ENCODE results near the gene TATDN2.
"Not testable (repeated sequence)": the region's sequence is repeated elsewhere in the genome, so short reads cannot be mapped to it uniquely, and the experiment has no call there.

The TATDN2 gene

DNA sequence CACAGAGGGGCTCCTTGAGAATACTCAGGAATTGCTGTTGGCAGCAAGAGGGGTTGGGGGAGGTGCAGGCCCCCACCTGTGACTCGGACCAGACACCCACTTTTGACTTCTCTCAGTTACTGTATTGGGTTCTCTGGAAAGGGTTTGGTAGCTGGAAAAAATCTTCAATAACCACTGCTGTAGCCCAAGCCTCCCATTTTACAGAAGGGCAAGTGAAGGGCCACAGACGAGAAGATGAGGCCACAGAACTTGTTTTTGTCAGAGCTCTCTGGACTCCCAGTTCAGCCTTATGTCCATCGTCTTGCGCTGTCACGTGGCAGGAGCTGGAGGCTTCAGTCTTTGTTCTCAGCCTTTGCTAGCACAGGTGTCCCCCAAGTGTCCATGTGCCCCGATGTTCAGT lies 12.7 kb upstream of the TATDN2 start:
- DNase-seq = no peak

DNA sequence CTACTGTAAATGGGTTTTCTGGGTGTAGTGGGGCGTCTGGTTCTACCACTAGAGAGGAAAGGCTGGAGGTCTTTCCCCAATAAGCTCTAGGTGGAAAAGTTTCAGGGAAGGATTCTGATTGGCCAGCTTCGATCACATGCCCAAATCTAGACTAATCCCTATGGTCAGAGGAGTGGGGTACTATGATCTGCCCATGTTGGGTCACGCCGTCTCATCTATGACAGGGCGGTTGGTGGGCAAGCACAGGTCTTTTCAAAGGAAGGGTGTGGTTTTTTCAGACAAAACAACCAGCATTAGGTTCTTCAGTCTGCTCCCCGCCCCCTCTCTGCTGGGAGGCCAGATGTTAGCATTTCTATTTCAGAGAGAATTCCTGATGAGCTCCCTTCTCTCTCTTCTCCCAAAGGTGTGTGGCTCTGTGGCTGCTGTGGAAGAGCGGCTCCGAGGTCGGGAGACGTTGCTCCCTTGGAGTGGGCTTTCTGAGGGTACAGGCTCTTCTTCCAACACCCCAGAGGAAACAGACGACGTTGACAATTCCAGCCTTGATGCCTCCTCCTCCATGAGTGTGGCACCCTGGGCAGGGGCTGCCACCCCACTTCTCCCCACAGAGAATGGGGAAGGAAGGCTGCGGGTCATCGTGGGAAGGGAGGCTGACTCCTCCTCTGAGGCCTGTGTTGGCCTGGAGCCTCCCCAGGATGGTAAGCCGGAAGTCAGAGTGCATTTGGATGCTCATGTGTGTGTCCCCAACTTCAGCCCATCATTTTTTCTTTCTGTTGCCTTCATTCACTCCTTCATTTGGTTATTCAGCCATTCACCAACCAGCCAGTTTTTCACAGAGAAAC lies 9.7 kb upstream of the TATDN2 start:
- DNase-seq = no peak

DNA sequence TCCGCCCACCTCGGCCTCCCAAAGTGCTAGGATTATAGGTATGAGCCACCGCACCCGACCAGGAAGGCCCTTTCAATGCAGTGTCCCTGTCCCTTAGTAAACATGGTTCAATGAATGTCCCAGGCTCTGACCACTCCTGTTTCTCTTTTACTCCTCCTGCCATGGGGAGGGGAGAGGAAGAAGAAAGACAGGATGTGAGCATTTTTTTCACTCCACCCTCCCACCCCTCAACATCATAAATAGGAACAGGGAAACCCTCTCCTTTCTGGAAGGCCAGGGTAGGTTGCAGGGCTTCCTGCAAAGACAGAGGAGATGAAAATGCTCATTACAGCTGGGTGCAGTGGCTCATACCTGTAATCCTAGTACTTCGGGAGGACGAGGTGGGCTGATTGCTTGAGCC lies 7.5 kb upstream of the TATDN2 start:
- no peak for DNase-seq

DNA sequence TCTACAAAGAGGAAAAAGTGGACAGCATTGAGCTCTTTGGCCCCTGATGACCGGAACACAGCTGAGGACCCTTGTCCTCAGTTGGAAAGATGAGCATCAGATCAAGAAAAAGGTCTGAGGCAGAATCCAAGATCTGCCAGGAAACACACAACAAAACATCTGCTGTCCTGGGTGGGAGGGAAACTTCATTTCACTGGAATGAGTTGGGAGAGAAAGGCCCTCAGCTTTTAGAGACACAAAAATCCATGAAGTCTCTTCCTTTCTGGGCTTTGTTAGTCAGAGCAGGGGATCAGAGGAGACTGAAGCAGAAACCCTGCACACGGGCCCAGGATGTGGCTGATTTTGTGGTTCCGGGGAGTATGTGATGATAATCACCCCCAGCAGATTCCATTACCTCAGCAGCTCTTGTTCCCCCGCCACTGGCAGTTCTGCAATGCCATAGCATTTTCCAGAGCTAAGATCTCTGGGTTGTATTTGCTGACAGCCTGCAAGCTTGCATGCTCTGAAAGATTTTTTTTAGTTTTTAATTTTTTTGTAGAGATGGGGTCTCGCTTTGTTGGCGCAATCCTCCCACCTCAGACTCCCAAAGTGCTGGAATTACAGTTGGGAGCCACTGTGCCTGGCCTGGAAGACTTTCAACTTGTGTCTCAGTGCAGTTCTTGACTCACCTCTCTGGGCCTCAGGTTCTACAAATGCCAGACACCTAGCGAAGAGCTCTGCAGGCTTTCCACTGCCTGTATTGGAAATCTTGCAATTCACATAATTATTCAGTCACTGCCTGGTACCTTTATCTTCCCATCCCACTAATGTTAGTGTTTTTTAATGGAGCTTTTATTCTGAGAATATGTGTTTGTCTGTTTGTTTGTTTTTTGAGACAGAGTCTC lies 5.8 kb upstream of the TATDN2 start:
- peak; percentile 89 to 91 for DNase-seq

DNA sequence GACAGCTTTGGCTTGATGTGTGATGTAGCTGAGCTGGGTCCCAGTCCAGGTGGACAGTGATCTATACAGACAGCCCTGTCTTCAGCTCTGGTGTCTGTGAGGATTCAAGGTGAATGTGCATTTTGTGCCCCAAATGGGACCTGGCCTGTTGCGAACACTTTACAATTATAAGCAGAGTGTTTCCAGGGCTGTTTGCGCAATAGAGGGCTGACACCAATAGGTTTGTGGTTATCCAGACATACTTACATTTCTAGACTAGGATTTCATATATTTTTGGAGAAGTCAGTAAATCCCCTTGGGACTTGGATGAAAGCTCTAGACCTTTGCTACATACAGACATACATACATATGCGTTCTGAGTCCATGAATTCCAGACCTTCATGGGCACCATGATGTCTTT lies 4.2 kb upstream of the TATDN2 start:
- no peak for DNase-seq

DNA sequence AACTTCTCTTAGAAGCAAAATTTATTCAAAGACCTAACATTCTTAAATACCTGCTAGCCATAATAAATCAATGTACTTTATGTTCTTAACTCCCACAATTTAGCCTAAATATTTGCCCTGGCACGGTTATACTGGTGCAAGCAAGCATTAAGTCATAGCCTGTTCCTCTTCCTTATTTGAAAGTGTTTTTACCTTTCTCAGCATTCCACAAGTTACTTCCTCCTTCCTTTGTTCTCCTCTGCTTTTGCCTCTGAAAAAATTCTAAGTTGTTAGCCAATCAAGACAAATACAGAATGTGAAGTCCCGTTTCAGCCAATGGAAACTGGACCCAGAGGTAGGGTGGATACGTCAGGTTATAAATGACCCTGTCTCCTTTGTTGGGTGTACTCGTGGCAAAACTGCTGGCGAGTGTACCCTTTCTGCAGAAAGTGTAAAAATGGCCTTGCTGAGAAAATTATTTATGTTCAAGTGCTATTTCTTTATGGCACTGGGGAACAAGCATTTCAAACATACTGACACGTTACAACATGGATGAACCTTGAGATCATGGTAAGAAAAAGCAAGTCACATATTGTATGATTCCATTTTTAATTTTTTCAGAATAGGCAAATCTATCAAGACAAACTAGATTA lies 3.1 kb upstream of the TATDN2 start:
- no peak for DNase-seq

DNA sequence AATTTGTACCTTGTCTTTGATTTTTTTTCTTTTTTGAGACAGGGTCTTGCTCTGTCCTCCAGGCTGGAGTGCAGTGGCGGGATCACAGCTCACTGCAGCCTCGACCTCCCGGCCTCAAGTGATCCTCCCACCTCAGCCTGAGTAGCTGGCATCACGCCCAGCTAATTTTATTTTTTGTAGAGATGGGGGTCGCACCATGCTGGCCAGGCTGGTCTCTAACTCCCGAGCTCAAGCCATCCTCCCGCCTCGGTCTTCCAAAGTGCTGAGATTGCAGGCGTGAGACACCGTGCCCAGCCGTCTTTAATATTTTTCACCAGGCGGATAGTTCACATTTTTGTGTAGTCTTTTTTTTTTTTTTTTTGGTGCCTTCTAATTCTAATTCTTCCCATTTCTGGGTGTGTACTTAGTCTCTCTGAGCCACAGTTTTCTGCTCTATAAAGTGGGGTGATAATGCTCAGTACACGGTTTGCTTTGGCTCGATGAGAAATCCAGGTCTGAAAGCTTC lies 528 bp upstream of the TATDN2 start:
- DNase-seq = no peak

DNA sequence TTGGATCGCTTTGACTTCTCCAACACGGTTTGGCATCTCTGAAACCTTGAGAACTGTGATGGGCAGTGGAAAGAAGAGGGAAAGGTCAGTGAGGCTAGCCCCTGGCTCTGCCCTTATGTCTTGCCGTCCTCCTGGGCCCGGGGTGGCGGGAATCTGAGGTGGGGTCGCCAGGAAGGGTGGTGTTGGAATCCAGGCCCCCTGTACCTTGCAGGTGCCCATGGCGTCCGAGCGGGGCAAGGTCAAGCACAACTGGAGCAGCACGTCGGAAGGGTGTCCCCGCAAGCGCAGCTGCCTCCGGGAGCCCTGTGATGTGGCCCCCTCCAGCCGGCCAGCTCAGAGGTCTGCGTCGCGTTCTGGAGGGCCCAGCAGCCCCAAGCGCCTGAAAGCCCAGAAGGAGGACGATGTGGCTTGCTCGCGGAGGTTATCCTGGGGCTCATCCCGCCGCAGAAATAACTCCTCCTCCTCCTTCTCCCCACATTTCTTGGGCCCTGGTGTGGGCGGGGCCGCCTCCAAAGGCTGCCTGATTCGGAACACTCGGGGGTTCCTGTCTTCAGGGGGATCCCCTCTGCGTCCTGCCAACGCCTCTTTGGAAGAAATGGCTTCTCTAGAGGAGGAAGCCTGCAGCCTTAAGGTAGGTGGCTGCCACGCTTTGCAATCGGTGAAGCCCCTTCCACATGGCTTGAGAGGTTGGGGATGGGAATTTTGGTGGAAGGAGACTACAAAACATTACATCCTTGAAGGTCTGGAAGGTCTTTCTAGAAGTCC lies 907 bp downstream of the TATDN2 start:
- DNase-seq = peak; percentile 14 to 42

DNA sequence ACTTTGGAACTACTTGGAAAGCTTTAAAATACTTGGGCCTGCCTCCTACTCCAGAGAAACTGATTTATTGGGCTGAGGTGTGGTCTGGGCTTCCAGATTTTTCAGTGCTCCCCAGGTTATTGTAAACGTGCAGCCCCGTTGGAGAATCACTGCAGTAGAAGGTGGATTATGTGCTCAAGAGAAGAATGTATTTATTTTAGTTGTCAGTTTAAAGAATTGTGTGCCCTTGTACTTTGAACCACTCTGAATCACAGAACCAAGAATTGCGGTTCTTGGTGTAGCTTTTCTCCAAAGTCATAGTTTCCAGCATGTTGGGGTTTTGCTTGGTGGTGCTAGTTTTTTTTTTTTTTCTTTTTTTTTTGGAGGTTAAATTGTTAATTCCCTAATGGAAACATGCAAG lies 1.6 kb downstream of the TATDN2 start:
- no peak for DNase-seq

DNA sequence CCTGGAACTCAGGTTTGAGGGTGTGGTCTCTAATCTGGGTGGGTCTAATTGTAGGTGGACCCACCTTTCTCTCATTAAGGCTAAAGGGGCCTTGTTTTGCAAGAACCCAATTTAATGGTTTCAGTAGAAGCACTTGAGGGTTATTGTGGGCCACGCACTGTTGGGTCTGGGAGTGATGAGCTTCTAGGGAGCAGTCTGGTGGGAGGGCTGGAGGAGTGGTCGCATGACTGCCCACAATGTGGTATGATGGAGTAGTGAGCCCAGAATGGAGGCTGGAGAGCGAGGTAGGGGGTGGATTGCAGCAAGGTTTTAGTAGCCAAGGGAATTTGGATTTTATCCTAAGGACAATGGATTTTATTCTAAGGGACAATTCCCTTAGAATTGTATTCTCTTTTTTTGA lies 2.7 kb downstream of the TATDN2 start:
- no peak for DNase-seq

DNA sequence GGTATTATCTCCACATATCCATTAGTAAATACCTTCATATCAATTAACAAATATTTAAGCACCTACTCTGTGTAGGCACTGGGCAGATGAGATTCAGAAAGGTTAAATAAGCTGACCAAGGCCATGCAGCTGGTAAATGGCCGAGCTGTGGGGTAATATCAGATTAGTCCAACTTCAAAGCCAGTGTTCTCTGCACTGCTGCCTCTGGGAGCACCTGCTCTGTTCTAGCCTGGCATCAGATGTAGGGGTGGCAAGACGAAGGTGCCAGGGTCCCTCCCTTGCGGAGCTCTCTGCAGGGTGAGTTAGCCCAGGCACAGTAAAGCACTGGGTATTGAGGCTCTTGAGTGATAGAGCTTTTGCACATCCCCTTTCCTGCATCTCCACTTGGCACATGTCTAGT lies 5.5 kb downstream of the TATDN2 start:
- no peak for DNase-seq

DNA sequence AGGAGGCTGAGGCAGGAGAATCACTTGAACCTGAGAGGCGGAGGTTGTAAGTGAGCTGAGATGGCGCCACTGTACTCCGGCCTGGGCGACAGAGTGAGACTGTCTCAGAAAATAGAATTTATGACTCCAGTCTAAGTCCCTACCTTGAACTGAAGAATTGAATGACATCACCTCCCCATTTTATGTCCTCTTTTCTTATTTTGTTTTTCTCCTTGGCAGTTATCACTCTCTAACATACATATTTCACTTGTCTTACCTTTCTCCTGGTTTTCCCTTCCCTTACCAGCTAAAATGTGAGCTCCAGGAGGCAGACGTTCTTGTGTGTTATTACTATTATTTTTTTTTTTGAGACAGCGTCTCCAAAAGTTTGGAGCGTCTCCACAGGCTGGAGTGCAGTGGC lies 7.6 kb downstream of the TATDN2 start:
- no peak for DNase-seq

DNA sequence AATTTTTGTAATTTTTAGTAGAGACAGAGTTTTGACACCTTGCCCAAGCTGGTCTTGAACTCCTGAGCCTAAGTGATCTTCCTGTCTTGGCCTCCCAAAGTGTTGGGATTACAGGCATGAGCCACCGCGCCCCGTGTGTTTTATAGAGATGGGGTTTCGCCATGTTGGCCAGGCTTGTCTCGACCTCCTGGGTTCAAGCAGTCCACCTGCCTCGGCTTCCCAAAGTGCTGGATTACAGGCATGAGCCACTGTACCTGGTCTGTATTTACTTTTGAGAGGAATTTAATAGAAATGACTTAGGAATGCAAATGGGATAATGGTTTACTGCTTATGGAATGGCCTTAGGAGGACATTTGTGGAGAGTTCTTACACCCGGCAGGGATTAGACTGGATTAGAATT lies 10.8 kb downstream of the TATDN2 start:
- DNase-seq = no peak

DNA sequence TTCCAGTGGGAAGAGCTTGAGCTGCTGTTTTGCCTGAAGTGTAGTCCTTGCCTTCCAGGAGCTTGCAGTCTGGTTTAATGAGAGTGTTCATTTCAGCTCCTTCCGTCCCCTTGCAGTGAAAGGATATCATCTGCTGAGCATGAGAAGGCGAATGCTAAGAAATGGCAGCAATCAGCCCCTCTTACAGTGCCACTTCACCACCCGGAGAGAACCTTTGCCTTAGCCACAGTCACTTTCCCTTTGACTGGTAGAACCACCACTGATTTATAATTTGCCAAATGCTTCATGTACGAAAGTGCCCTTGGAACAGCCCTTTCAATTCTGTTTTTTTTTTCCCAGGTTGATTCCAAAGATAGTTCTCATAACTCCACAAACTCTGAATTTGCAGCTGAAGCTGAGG lies 11.5 kb downstream of the TATDN2 start:
- DNase-seq = no peak

DNA sequence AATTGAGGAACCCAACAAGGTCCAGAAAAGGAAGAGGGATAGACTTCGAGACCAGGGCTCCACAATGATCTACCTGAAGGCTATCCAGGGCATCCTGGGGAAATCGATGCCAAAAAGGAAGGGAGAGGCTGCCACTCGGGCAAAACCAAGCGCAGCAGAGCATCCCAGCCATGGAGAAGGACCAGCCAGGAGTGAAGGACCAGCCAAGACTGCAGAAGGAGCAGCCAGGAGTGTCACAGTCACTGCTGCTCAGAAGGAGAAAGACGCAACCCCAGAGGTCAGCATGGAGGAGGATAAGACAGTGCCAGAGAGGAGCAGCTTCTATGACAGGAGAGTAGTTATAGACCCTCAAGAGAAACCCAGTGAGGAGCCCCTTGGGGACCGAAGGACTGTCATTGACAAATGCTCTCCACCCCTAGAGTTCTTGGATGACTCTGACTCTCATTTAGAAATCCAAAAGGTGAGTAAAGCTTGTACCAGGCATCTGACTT lies 12.0 kb downstream of the TATDN2 start:
- no peak for DNase-seq

DNA sequence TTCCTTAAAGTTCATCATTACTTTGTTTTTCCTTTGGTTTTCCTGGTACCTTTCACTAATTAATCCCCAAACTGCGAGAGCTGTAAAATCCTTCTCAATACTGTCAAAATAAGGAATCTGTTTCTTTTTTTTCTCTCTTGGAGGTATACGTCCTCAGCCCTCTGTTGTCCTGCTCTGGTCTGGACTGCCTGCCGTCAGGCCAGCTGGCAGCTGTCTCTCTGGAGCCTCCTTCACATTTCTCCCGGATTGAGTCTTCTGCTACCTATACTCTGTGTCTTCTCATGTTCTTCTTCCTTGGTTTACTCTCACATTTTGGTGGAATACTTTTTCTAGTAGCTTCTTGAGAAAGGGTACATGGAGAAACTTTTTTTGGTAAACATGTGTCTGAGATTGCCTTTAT lies 13.8 kb downstream of the TATDN2 start:
- no peak for DNase-seq

DNA sequence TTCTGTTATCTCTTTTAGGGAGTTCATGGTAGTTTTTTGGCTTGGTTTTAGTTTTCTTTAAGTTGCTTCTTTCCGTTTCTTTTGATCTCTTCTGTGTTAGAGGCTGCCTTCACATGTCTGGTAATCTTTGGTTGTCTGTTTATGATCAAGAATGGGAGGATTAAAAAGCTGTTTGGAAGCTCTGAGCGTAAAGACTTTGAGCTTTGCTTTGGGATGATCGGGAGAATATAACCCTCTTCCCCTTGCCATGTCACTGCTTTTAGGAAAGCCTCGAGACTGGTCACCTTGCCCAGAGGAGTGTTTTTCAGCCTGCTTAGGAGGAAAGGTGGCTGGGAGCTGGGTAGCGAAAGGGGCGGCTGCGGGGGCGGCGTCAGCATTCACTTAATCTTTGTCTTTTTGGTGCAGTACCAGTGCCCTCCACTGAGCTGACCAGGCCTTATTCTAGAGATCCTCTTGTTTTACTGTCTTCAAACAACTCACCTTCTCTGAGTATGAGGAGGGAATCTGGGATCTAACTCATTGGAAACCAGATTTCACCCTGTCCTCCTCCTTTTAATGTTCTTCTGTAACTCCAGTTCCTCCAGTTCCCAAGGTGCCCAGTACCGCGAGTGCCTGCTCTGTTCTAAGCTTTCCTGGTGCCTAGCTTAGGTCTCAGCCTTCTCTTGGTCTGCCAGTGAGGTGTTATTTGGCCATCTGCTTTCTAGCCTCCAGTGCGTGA lies 15.5 kb downstream of the TATDN2 start:
- peak; percentile 43 to 50 for DNase-seq

DNA sequence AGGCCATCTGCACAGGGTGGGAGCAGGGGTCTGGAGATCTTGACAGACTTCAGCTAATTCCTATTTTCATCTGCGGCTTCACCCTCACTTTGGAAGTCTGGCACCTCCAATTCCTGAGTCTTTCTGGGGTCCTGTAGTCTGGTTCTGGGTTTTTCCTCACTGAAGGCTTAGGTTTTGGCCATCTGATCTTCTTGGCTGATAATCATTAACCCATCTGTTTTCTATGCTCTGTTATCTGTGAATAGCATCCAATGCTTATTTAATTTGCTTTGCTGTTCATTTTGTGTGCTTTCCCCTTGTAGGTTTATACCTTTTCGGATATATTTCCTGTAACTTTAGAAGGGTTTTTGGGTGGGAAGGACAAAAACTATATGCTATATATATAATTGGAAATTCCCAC lies 17.6 kb downstream of the TATDN2 start:
- no peak for DNase-seq

DNA sequence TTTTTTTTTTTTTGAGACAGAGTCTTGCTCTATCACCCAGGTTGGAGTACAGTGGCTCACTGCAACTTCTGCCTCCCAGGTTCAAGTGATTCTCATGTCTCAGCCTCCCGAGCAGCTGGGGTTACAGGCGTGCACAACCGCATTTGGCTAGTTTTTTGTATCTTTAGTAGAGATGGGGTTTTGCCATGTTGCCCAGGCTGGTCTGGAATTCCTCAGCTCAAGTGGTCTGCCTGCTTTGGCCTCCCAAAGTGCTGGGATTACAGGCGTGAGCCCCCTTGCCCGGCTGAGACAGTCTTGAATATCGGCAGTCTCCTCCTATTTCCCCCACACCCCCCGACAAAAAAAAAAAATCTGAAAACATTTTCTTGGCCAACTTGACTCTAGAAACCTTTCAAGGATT lies 18.7 kb downstream of the TATDN2 start:
- DNase-seq = not testable (repeated sequence)

DNA sequence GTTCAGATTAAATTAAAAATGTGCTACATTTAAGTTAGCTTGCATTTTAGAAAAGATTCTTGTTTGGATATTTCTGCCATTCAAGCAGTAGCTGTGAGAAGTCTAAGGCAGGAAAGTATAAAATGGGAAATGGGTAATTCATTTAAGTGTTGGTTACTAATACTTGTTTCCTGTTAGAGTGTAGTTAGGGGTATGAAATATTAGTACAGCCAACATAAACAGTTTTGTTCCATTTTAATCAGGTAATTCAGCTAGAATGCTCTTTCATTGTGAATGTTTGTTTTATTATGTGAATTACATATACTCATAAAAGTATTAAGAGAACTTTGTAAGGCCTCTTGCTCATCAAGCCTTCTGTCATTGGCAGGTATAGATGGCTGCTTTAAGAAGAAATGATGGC lies 19.9 kb downstream of the TATDN2 start:
- no peak for DNase-seq

DNA sequence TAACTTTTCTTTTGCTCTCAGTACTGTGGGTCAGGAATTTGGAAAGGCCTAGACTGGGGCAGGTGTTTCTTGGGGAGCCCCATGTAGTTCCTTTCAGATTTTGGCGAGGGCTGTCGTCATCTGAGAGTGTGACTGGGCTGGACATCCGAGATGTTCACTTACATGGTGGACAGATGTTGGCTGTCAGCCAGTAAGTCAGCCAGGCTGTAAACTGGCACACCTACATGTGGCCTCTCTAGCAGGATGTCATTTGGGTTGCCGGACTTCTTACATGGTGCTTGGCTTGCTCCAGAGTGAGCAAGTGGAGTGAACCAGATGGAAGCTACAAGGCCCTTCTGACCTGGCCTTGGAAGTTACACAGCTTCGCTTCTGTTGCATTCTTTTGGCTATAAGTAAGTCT lies 20.7 kb downstream of the TATDN2 start:
- no peak for DNase-seq

DNA sequence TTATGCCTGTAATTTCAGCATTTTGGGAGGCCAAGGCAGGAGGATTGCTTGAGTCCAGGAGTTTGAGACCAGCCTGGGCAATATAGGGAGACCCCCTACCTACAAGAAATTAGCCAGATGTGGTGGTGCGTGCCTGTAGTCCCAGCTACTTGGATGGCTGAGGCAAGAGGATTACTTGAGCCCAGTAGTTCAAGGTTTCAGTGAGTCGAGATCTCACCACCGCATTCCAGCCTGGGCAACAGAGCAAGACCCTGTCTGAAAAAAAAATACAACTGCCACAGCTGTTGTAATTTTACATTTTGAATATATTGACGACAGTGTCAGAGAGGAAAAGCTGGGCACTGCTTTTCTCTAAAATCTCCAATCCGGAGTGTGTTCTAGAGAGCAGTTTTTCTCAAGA lies 21.2 kb downstream of the TATDN2 start:
- DNase-seq = no peak
